Activated T-helper 1 cell treated with Interleukin-2 at 50 U/mL for 16 hours (primary cell): ENCODE results near the gene RPRD1B.
"Not testable (repeated sequence)": the region's sequence is repeated elsewhere in the genome, so short reads cannot be mapped to it uniquely, and the experiment has no call there.

Experiments used
- DNase-seq: peaks from one replicate; pipeline ENCODE4 v3.0.0-alpha.2; 2020; ENCODE audit warnings: low read depth

RPRD1B gene

GRCh38 chr20:38001173-38001875 lies 32.2 kb upstream of the RPRD1B start:
- DNase-seq, result no peak

DNA sequence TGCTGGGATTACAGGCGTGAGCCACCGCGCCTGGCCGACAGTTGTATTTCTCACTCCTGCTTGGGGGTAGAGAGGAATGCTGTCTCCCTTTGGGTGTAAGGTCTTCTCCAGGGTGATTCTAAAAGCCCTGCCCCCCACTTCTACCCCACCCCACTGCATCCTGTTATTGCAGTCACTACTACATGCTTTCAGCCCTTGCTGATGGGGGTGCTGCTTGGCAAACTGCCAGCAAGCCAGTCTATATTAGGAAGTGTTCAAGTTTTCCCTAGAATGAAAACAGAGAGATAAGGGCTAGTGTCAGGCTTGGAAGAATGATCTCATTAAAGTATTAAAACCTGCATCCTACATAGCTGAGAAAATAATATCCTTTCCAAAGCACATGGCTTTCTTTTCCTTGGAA lies 31.6 kb upstream of the RPRD1B start:
- DNase-seq, result no peak

DNA sequence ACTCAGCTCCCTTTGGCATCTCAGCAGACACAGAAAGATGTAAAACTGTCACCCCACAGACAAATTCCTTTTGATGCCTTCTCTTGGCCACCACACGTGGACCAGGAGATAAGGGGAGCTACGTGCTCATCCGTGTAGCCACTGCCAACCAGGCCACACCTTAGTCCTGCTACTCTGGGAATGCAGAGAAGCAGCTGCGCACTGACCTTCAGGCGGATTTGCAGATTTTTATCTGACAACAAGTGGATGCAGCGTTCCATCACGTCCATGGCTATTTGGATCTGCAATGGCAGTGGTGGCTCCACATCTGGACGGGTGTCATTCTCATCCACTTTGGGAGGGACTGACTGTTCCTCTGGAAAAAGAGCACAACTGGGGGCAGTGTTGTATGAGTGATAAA lies 31.1 kb upstream of the RPRD1B start:
- DNase-seq, result no peak

- DNase-seq, result no peak
Observed at GRCh38 chr20:38004416-38004815, 29.1 kb upstream of the RPRD1B start.

- no peak for DNase-seq
Observed at GRCh38 chr20:38005903-38006302, 27.6 kb upstream of the RPRD1B start.

DNA sequence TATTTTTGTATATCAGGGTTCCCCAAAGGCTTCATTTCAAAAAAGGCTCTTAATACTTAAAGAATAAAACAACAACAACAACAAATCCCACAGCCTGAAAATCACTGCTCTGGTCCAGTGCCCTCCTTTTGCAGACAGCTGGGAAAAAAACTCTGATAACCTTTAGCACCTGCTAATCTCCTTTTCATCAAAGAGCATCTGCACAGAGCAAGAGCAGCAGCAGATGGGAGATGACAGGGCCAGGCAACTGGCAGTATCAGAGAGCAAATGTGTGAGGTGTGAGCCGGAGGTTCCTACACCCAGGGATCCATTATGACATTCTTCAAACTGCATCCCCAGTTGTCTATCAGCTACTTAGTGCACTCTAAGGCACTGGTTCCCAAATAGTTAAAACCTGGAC lies 26.0 kb upstream of the RPRD1B start:
- DNase-seq, result no peak

DNA sequence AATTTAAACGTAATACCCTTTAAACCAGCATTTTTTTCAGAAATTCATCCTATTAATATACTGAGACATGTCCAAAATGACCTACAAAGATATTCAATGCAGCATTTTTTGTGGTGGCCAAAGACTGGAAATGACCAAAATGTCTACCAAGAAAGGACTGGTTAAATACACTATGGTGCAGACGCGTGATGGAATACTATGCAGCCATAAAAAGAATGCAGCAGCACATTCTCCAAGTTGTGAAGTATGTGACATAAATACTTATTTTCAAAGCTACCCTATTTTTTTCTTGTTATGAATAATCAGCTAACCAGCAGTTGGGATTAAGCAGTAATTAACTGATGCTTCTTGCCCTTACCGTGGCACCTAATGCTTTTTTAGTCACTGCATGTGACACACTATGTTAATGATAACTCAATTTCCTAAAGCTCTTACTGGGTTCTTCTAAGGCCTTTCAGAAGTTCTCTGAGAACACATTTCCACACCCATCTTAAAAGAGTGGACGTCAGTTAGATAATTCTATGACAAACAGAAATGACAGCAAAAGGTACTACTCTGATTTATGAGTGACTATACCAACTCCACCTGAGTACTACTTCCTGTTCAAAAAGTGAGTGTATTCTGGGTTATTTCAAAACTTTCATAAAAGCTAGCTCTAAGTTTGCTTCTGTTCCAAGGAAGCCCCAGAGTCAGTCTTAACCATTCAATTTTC lies 25.2 kb upstream of the RPRD1B start:
- no peak for DNase-seq

- not testable (repeated sequence) for DNase-seq
Observed at GRCh38 chr20:38009416-38009815, 24.1 kb upstream of the RPRD1B start.

GRCh38 chr20:38011696-38012095 lies 21.9 kb upstream of the RPRD1B start:
- DNase-seq, result no peak

GRCh38 chr20:38012332-38012731 lies 21.2 kb upstream of the RPRD1B start:
- no peak for DNase-seq

DNA sequence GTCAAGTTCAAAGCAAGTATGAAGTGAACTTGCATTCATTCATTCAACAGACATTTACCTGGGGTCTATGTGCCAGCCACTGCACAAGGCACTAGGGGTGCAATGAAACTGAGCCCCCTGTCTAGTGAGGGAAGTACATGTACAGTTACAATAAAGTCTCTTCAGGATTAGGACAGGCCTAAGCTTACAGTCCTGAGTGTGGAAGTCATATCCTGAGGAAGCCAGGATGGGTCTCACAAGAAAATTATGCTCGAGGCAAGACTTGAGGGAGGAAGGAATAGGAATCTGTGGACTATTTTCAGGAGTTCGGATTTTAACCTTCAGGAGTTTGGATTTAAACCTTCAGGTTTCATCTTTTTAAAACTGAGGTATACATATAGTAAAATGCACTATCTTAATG lies 19.7 kb upstream of the RPRD1B start:
- no peak for DNase-seq

GRCh38 chr20:38017959-38018358 lies 15.6 kb upstream of the RPRD1B start:
- DNase-seq, result no peak

GRCh38 chr20:38018385-38018784 lies 15.2 kb upstream of the RPRD1B start:
- DNase-seq, result no peak

DNA sequence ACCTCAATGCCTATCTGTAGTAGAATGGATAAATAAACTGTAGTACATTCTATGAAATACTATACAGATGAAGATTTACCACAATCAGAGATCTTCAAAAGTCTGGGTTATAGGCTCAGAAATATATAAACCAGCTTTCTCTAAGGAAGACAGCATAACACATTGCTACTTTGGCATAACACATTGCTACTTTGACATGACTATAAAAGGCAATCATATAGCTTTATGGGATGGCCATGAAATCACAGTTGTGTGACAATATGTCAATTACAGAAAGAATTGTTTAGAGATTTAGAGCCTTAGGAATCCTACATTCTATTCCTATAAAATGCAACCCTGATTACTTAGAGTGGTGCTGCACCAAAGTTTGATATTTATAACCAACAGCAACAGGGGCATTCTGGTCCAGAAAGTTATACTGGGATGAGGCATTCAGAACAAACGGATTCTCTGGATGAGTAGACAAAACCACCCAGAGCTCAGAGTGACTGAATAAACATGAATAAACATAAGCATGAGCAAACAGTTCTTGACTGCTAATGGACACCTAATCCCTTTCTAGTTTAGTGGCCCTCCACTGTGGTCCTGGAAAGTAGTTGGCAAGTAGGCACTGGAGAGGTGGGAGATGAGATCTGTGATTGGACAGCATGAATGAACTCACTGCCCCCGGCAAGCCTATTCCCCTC lies 12.3 kb upstream of the RPRD1B start:
- DNase-seq, result no peak

GRCh38 chr20:38023181-38024001 lies 10.2 kb upstream of the RPRD1B start:
- no peak for DNase-seq

DNA sequence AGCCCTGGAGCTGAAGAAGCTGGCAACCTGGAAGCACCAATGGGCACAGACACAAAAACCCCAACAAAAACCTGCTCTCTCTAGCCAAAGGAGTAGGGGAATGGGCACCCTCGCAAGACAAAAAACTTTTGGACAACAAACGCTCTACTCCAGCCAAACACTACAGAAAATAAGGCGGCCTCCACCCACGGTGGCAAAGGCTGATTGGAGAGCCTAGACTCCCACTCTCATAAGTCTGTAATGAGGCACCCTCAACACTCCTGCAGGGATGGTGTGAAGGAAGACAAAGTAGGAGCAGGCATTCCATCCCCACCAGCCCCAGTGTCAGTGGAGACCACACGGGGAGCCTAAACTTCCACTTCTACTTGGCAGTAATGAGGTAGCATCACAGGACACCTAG lies 9.1 kb upstream of the RPRD1B start:
- DNase-seq, result no peak

DNA sequence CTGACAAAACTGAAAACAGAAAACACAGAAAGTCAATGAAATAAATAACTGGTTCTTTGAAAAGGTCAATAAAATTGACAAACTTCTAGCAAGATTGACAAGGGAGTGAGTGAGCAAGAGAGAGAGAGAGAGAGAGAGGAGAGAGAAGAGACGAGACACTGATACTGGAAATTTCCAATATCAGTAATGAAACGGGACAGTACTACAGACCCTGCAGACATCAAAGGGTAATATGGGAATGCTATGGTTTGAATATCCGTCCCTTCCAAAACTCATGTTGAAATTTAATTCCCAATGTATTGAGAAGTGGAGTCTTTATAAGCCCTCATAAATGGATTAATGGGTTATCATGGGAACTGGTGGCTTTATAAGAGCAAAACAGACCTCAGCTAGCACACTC lies 4.1 kb upstream of the RPRD1B start:
- no peak for DNase-seq

DNA sequence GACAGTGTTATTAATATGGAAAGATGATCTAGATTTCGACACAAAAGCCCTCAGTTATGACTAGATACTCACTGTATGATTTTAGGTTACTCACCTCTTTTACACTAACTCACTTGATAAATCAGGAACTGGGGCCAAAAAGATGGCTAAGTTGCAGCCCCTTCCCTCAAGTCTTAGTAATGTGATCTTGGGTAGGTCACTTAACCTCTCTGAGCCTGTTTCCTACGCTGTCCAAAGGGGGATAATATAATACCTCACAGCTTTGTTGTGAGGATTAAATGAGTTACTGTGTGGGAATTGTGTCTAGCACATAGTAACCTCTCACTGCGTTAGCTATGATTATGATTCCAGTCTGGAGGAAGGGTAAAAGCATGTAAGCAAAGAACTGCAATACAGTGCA lies 1.6 kb upstream of the RPRD1B start:
- DNase-seq, result no peak

GRCh38 chr20:38032585-38033329 lies 789 bp upstream of the RPRD1B start:
- no peak for DNase-seq

- DNase-seq, result no peak
Observed at GRCh38 chr20:38034108-38034649, 633 bp downstream of the RPRD1B start.

GRCh38 chr20:38034961-38035360 lies 1.4 kb downstream of the RPRD1B start:
- no peak for DNase-seq
